Measurements from ENCODE around the gene ROMO1.
A peak's percentile ranks its signal among the peaks of the same experiment; 100 is the strongest.

Gene ROMO1

DNA sequence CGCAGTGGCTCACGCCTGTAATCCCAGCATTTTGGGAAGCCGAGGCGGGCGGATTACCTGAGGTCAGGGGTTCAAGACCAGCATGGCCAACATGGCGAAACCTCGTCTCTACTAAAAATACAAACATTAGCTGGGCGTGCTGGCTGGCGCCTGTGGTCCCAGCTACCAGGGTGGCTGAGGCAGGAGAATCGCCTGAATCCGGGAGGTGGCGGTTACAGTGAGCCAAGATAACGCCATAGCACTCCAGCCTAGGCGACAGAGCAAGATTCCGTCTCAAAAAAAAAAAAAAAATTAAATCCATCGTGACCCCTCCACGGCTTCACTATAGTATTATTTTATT lies 33.3 kb upstream of the ROMO1 start:
- TF ChIP-seq, protein P1, sequence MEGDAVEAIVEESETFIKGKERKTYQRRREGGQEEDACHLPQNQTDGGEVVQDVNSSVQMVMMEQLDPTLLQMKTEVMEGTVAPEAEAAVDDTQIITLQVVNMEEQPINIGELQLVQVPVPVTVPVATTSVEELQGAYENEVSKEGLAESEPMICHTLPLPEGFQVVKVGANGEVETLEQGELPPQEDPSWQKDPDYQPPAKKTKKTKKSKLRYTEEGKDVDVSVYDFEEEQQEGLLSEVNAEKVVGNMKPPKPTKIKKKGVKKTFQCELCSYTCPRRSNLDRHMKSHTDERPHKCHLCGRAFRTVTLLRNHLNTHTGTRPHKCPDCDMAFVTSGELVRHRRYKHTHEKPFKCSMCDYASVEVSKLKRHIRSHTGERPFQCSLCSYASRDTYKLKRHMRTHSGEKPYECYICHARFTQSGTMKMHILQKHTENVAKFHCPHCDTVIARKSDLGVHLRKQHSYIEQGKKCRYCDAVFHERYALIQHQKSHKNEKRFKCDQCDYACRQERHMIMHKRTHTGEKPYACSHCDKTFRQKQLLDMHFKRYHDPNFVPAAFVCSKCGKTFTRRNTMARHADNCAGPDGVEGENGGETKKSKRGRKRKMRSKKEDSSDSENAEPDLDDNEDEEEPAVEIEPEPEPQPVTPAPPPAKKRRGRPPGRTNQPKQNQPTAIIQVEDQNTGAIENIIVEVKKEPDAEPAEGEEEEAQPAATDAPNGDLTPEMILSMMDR (IDR thresholded peaks at IDR 0.05) = no peak

DNA sequence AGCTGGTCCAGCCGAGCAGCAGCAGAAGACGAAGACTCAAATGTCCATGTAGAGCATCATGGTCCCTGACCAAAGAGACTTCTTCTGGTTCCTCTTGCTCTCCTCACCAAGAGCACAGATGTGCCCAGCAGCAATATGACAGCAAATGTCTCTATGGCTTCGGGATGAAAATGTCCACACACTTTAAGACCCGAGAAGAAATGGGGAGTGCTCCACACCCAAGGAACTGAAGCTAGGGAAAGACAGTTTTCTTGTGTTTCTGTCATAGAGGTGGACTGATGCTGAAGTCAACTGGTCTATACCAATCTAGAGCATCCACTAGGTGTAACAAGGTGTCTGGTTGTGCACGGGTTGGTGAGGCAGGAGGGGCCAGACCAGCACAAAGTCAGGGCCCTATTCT lies 30.0 kb upstream of the ROMO1 start:
- TF ChIP-seq, protein P1 (IDR thresholded peaks at IDR 0.05) = no peak

DNA sequence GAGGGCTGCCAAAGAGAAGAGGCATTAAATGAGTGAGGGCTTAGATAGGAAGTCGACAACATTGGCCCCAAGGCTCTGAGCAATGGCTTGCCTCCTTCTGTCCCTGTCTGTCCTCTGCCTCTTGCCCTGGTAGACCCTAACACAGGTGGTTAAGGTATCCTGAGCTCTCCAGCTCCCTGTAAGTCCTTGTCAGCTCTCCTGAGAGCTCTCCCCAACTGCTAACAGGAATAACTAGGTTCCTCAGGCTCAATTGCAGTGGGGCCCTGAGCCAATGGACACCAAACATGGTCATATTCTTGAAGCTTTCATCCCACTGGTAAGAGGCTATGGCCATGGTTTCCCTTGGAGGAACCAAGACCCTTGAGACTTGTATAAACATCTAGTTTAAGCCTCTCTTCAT lies 29.5 kb upstream of the ROMO1 start:
- TF ChIP-seq, protein P1 (IDR thresholded peaks at IDR 0.05) = no peak

DNA sequence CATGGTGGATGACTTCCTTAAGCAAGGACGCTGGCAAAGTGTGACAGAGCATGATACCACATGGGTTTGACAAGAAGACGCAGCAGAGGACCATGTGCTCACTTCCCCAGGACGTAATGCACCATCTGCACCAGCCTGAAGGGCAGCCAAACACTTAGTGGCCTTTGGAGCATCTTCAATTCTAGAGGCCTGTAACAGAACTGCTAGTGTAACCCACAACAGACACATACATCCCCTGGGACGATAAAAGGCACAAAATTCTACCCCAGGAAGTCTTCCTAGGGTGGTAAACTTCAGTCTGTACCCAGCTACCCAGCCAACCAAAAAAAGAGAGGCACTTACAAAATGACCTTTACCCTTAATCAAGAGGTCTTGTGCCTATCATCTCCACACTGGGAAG lies 25.3 kb upstream of the ROMO1 start:
- TF ChIP-seq, protein P1 (IDR thresholded peaks at IDR 0.05) = no peak

DNA sequence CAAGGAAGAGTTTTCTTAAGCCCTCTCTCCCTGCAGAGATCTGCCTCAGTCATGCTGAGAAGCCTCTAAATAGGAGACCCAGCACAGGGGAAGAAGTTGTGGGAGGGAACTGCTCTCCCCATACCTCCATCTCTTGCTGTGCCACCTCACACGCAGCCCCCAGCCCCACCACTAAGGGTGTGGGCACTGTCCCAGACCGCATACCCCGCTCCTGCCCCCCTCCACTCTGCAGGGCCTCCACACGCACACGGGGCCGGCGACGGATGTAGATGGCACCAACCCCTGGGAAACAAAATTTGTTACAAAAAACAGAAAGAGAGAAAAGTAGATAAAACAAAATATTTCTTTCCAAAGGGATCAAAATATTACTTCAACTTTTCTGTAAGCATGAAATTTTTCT lies 24.3 kb upstream of the ROMO1 start:
- TF ChIP-seq, protein P1 (IDR thresholded peaks at IDR 0.05) = no peak

DNA sequence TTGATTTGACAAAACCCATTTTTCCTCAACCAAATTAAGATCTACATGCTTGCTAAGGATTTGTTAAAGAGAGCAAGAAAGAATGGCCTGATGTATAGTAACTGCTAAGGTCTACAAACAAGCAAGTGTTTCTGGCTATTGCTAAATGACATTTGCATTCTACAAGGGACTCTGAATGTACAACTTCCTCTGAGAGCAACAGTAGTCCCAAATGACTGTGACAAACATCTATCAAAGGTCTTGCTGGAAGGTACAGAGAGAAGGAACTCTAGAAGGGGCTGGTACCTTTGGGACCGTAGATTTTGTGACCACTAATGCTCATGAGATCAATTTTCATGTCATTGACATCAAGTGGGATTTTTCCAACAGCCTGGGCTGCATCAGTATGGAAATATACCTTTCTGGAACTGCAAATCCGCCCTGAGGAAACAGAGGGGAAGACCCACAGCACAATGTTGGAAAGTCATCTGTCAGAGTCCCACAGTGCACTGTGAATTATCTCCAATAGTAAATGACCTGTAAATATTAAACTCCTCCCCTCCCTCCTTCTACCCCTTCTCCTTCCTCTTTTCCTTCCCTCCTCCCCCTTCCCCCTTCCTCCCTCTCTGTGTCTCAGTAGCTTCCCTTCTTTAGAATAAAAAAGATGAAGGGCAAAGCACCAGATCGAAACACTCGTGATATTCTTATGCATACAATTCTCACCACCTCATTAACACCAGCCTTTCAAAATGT lies 18.6 kb upstream of the ROMO1 start:
- TF ChIP-seq, protein P1 (IDR thresholded peaks at IDR 0.05) = no peak

DNA sequence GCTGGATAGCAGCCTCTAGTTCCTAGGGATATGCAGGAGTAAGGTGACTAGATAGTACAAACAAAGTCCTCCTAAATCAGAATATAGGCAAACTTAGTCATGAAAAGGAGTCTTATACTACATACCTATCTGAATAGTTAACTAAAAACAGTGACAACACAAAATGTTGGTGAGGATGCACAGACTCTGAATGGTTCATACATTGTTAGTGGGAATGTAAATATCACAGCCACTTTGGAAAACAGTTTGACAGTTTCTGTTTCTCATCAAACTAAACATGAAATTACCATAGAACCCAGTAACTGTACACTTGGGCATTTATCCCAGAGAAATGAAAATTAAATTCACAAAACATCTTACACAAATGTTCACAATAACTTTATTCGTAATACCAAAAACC lies 17.2 kb upstream of the ROMO1 start:
- TF ChIP-seq, protein P1 (IDR thresholded peaks at IDR 0.05) = no peak

DNA sequence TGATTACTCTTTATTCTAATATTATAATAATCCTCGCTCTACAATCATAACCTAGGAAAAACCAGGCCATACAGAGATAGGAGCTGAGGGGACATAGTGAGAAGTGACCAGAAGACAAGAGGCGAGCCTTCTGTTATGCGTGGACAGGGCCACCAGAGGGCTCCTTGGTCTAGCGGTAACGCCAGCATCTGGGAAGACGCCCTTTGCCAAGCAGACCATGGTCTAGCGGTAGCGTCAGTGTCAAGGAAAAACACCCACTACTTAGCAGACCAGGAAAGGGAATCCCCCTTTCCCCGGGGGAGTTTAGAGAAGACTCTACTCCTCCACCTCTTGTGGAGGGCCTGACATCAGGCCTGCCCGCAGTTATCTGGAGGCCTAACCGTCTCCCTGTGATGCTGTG lies 12.3 kb upstream of the ROMO1 start:
- TF ChIP-seq, protein P1 (IDR thresholded peaks at IDR 0.05) = 0 out of 2 replicates have a peak, but pooled peaks have one; percentile 25
